HG03378 (cell line): ENCODE data around the gene SLAMF9.
"Not testable (repeated sequence)": the region's sequence is repeated elsewhere in the genome, so short reads cannot be mapped to it uniquely, and the experiment has no call there.

Experiments used
- ATAC-seq: cut with Tn5 transposase; IDR thresholded peaks from one replicate; pipeline ENCODE4 v1.9.1; 2021; ENCODE audit warnings: mild to moderate bottlenecking, moderate library complexity; ENCODE audit not compliant: unreplicated experiment

Gene SLAMF9

GRCh38 chr1:159921700-159922504 lies 32.1 kb downstream of the SLAMF9 start:
- ATAC-seq: no peak

GRCh38 chr1:159921251-159921650 lies 32.8 kb downstream of the SLAMF9 start:
- ATAC-seq: peak; percentile 41

- ATAC-seq: no peak
Measured at GRCh38 chr1:159920651-159921050, 33.4 kb downstream of the SLAMF9 start.

- ATAC-seq: no peak
Measured at GRCh38 chr1:159920202-159920601, 33.8 kb downstream of the SLAMF9 start.

- no peak for ATAC-seq
Measured at GRCh38 chr1:159919236-159919865, 34.7 kb downstream of the SLAMF9 start.

- ATAC-seq: no peak
Measured at GRCh38 chr1:159918352-159919200, 35.5 kb downstream of the SLAMF9 start.

GRCh38 chr1:159917533-159918351 lies 36.3 kb downstream of the SLAMF9 start:
- ATAC-seq: no peak

- ATAC-seq: no peak
Measured at GRCh38 chr1:159916242-159917051, 37.6 kb downstream of the SLAMF9 start.

GRCh38 chr1:159915571-159916241 lies 38.3 kb downstream of the SLAMF9 start:
- ATAC-seq: no peak

- ATAC-seq: no peak
Measured at GRCh38 chr1:159914252-159915018, 39.6 kb downstream of the SLAMF9 start.

- no peak for ATAC-seq
Measured at GRCh38 chr1:159913451-159914192, 40.4 kb downstream of the SLAMF9 start.

GRCh38 chr1:159911326-159912070 lies 42.5 kb downstream of the SLAMF9 start:
- ATAC-seq: no peak

GRCh38 chr1:159908031-159908940 lies 45.8 kb downstream of the SLAMF9 start:
- ATAC-seq: no peak

- no peak for ATAC-seq
Measured at GRCh38 chr1:159906960-159907359, 47.1 kb downstream of the SLAMF9 start.

GRCh38 chr1:159904036-159904435 lies 50.0 kb downstream of the SLAMF9 start:
- ATAC-seq: not testable (repeated sequence)

- ATAC-seq: no peak
Measured at GRCh38 chr1:159902541-159902940, 51.5 kb downstream of the SLAMF9 start.
